Hematopoietic multipotent progenitor cell treated with erythropoietin and hydrocortisone succinate and interleukin-3 and kit ligand, for 17 days (in vitro differentiated cells): ENCODE data around the gene CALML5.

Source experiments
- DNase-seq: peaks from one replicate; pipeline ENCODE4 v3.0.0-alpha.2; 2015; ENCODE audit warnings: low spot score

CALML5 gene, protein sequence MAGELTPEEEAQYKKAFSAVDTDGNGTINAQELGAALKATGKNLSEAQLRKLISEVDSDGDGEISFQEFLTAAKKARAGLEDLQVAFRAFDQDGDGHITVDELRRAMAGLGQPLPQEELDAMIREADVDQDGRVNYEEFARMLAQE

DNA sequence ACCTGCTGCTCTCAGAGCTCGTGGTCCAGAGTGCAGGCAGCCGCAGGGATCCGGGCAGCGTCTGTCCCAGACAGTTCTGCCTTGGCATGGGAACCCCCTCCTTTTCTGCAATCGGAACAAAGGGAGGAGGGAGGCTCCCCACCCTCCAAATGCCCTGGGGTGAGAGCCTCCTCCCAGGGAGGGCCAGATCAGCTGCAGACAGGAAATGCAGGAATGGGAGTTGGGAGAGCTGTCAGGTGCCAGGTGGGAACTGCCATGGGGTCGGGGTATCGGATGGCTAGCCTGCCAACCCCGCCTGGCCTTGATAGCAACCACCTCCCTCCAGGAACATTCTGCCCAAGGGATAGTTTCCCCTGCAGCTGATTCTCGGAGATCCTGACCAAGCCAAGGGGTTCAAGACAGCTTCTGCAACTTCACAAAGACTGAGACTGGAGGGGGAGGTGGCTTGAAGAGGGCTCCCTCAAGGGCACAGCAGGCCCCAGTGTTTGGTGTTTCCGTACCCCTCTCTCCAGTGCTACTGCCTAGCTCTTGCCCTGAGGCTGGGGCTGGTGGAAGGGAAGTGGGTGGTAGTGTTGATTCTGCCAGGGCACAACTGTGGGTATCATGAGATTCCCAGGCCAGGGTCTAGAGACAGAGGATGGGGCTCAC is at the start of gene CALML5:
CALML5 (minus strand) TSS at position 78 of the 648 bp plus-strand sequence. CDS start 132 bp downstream, outside the sequence.
- DNase-seq = no peak

GRCh38 chr10:5547931-5548660 is 48.7 kb upstream of the CALML5 start:
- DNase-seq = peak; percentile 70

- peak; percentile 69 for DNase-seq
Measured at GRCh38 chr10:5547681-5547930, 48.2 kb upstream of the CALML5 start.

- peak; percentile 77 for DNase-seq
Measured at GRCh38 chr10:5546891-5547680, 47.7 kb upstream of the CALML5 start.

- DNase-seq = no peak
Measured at GRCh38 chr10:5545778-5546710, 46.7 kb upstream of the CALML5 start.

- no peak for DNase-seq
Measured at GRCh38 chr10:5545426-5545777, 46.0 kb upstream of the CALML5 start.

DNA sequence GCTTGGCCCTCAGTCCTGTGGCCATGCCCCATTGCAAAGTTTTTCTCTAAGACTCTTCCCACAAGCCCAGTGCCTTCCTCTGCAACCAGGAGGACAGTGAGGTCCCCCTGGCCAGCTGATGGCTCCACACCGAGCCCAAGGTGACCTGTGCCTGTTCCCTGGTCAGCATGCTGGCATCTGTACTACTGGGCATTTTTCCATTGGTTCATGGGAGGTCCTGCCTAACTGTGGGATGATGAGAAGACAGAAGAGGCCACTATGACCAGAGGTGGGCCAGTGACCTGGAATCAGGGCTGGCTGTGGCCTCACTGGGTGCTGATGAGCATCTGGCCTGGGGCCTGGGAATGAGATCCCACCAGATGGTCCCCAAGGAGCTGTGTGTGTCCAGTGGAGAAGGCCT is 45.6 kb upstream of the CALML5 start:
- DNase-seq = no peak

DNA sequence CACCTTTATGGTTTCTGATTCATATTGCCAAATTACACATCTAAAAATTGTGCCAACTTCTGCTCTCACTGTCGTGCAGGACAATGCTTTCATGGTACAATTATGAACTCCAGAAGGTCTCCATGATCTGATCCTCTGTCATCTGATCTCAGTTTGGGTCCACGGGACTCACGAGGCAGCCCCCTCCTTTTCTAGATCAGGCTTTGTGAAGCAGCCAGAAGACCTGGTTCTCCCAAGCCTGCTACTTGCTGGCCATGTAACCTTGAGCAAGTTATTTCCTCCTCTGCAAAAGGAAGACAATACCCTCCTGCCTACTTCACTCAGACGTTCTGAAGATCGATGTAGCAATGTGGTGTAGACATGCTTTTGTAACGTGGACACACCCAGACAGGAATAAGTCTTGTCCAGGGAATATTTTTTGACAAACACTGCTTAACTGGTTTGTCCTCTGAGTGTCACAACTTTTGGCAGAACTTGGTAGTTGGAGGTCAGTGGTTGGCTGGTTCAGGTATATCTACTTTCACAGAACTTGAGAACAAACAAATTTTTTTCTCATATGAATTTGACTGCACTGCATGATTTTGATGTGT is 44.9 kb upstream of the CALML5 start:
- DNase-seq = no peak

DNA sequence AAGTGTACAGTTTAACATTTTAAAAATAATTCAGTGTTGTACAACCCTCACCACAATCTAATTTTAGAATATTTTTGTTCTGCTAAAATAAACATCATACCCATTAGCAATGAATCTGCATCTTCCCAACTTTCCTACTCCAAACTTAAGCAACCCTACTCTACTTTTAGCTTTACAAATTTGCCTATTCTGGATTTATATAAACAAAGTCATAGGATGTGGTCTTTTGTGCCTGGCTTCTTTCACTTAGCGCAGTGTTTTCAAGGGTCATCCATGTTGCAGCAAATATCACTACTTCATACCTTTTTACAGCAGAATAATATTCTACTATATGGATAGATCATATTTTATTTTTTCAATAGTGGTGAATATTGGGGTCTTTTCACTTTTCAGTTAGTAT is 44.3 kb upstream of the CALML5 start:
- DNase-seq = no peak

GRCh38 chr10:5542100-5542499 is 42.7 kb upstream of the CALML5 start:
- DNase-seq = no peak

DNA sequence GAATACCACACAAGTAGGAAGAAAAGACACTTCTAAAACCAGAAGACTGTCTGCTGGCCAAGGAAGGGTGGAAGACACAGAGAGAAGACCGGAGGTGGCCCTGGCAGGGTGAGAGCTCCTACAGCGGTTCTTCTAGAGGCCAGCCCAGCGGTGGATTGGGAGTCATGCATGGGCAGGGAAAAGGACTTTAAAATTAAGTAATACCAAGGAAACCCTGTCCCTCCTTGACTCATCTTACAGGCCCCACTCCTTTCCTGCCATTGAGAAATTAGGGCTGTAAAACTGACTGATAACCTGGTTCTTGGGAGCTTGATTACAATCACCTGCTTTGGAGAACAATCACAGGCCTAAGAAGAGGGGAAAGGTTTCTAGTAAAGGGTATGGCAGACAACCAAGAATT is 41.5 kb upstream of the CALML5 start:
- DNase-seq = no peak

- no peak for DNase-seq
Measured at GRCh38 chr10:5540080-5540479, 40.7 kb upstream of the CALML5 start.

DNA sequence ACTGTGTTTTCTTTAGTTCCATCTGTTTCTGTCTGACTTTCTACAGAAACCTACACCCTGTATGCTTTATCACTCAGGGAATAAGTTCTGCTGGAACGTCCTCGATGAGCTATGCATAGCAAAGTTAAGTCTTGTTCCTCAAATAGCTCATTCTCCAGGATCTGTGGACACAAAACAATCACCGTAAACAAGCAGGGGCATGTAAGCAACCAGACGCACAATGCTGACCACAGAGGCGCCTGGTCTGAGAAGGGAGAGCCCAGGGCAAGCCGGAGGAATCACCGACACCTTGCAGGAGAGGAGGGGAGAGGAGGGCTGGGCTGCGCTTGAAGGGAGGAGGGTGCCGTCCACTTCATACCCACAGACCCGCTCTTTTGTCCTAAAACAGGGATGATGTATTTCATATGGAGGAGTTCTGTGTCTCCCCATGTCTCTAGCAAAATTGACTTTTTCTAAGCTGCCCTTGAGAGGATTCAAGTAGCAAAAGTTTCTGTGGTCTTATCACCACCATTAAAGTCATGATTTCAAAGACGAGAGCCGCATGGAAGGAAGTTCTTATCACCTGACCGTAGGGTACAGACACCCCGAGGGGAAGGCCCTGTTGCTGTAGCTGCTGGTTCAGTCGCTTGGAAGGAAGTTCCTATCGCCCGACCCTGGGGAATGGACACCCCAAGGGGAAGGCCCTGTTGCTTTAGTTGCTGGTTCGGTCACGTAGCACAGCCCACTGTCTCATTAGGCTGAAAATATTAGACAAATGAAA is 39.7 kb upstream of the CALML5 start:
- no peak for DNase-seq

GRCh38 chr10:5538446-5538845 is 39.1 kb upstream of the CALML5 start:
- DNase-seq = no peak

DNA sequence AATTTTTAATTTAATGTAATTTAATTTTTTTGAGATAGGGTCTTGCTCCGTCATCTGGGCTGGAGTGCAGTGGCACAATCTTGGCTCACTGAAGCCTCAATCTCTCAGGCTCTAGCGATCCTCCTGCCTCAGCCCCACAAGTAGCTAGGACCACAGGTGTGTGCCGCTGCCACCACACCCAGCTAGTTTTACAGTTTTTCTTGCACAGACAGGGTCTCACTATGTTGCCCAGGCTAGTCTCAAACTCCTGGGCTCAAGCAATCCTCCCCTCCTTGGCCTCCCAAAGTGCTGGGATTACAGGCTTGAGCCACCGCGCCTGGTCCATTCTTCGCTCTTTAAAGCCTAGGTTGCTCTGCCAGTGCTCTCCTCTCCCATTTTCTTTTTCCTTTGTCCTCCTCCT is 38.3 kb upstream of the CALML5 start:
- DNase-seq = no peak

- DNase-seq = no peak
Measured at GRCh38 chr10:5536486-5537081, 37.2 kb upstream of the CALML5 start.

DNA sequence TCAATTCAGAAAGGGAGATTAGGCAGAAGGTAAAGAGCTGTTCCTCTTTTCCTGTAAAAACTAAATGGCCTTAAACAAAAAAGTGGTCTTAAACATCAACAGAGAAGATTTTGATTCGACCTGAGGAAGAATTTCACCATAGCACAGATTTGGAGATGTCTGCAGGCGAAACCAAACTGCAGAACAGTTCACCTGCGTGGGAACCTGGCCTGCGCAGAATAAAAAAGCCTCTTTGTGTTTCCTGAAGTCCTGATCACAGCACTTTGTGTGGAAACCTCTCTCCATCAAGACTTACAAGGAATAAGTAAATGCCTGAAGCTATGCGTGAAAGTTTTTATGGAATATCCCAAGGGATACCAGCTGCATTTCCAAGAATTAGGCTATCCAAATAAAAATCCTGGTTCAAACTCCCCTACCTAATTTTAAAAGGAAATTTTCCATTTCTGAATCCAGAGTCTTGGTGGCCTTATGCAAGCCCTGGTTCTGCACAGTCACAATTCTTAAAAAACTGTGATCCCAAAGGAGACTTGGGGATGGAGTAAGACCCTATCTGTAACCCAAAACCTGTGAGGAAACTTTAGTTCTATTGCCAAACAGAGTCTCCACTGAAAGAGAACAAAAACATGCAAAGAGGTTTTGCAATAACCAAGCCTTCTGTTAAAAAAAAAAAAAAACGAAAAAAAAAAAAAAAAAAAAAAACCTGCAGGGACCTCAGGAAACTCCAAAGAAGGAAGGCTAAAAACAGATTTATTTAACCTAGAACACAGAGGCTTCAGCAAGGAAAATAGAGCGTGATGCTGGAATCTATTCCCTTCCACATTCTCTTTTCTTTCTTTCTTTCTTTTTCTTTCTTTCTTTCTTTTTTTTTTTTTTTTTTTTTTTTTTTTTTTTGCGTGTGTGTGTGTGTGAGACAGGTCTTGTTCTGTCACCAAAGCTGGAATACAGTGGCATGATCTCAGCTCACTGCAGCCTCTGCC is 35.8 kb upstream of the CALML5 start:
- DNase-seq = no peak

- no peak for DNase-seq
Measured at GRCh38 chr10:5534051-5534821, 34.9 kb upstream of the CALML5 start.
